Adrenal gland (tissue), 5 donors: ENCODE measurements around the gene MAPRE3.

Experiments
- POLR2A ChIP-seq, 2 donors: fragments of 450-650 bp; IDR thresholded peaks; one replicate each; pipeline ENCODE4 v1.6.1; 2017; ENCODE audit warnings: antibody characterized with exemption in 2 of 2, mild to moderate bottlenecking in 2 of 2, moderate library complexity in 1 of 2
- TF ChIP-seq, protein P1 (sequence below), 6 experiments: fragments of 450-650 bp in 4 of 6; fragments of 200-600 bp in 2 of 6; sonication (generic) in 1 of 6; IDR thresholded peaks; 1 replicate in 5 of 6; 2 replicates in 1 of 6; pipeline versions ENCODE4 v1.5.1 to v1.8.0; 2016 to 2021; ENCODE audit warnings: antibody characterized with exemption in 6 of 6, mild to moderate bottlenecking in 2 of 6, moderate library complexity in 1 of 6
- donor health status: DM: no; HTN: no; CAD: no.

DNA sequence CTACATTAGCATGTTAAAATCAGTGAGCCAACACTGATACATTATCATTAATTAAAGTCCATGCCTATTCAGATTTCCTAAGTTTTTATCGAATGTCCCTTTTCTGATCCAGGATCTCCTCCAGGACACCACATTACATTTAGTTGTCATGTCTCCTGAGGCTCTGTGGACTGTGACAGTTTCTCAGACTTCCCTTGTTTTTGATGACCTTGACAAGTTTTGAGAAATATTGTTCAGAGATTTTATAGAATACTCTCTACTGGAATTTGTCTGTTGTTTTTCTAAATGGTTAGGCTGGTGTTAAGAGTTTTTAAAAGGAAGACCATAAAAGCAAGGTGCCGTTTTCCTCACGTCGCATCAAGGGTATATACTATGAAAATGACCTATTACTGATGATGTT lies 16.3 kb upstream of the MAPRE3 start:
- TF ChIP-seq, protein P1, sequence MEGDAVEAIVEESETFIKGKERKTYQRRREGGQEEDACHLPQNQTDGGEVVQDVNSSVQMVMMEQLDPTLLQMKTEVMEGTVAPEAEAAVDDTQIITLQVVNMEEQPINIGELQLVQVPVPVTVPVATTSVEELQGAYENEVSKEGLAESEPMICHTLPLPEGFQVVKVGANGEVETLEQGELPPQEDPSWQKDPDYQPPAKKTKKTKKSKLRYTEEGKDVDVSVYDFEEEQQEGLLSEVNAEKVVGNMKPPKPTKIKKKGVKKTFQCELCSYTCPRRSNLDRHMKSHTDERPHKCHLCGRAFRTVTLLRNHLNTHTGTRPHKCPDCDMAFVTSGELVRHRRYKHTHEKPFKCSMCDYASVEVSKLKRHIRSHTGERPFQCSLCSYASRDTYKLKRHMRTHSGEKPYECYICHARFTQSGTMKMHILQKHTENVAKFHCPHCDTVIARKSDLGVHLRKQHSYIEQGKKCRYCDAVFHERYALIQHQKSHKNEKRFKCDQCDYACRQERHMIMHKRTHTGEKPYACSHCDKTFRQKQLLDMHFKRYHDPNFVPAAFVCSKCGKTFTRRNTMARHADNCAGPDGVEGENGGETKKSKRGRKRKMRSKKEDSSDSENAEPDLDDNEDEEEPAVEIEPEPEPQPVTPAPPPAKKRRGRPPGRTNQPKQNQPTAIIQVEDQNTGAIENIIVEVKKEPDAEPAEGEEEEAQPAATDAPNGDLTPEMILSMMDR (IDR thresholded peaks at IDR 0.05) = no peak
- TF ChIP-seq POLR2A (IDR thresholded peaks at IDR 0.05) = no peak
